Measurements from ENCODE around the gene FAM151A. TPM values are rescaled to one million over a fixed set of nuclear protein-coding genes. Genes with fewer than 3 reads are reported as not detected.

Gene FAM151A
- total RNA-seq, 4 donors from 2014 or later = 0.47 TPM; not detected in 3

DNA sequence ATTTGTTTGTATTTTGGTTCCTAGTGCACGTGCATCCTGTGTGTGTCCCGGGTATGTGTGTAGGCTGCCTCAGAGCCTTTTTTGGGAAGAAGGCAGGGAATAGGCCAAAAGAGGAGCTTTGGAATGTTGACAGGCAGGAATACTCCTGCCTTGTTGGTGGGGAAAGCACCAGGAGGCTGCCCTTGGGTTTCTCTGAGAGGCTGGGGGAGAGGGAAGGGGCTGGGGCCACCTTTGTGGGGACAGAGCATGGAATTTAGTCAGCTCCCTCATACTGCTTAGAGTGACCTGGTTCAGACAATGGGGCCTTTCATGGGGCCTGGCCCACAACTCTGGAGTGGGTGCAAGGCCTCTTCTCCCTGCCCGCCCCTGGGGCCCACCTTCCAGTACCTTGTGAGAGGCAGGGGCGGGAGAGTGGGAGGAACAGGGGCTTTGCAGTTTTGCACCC is 44.0 kb downstream of the FAM151A start:
- no peaks in the 10 kb centered on the region for H3K36me3 ChIP-seq
- DNase-seq (ENCODE audit: low spot score in 2 of 2) = no peak
- H3K4me1 ChIP-seq = peaks cover 24% of the 10 kb centered on the region
- 59% methylated on average over 4 of the region's 4 CpGs for WGBS
- H3K4me3 ChIP-seq = no peak overlapping the region
- no peaks in the 10 kb centered on the region for H3K27me3 ChIP-seq
- no peak overlapping the region for H3K27ac ChIP-seq
- TF ChIP-seq POLR2AphosphoS5 (IDR thresholded peaks at IDR 0.05) (no peak), EP300 (IDR thresholded peaks at IDR 0.05) (no peak), POLR2A (IDR thresholded peaks at IDR 0.05) (no peak)
- TF ChIP-seq, protein P1, sequence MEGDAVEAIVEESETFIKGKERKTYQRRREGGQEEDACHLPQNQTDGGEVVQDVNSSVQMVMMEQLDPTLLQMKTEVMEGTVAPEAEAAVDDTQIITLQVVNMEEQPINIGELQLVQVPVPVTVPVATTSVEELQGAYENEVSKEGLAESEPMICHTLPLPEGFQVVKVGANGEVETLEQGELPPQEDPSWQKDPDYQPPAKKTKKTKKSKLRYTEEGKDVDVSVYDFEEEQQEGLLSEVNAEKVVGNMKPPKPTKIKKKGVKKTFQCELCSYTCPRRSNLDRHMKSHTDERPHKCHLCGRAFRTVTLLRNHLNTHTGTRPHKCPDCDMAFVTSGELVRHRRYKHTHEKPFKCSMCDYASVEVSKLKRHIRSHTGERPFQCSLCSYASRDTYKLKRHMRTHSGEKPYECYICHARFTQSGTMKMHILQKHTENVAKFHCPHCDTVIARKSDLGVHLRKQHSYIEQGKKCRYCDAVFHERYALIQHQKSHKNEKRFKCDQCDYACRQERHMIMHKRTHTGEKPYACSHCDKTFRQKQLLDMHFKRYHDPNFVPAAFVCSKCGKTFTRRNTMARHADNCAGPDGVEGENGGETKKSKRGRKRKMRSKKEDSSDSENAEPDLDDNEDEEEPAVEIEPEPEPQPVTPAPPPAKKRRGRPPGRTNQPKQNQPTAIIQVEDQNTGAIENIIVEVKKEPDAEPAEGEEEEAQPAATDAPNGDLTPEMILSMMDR (IDR thresholded peaks at IDR 0.05) = no peak
- no peaks in the 10 kb centered on the region for H3K9me3 ChIP-seq

DNA sequence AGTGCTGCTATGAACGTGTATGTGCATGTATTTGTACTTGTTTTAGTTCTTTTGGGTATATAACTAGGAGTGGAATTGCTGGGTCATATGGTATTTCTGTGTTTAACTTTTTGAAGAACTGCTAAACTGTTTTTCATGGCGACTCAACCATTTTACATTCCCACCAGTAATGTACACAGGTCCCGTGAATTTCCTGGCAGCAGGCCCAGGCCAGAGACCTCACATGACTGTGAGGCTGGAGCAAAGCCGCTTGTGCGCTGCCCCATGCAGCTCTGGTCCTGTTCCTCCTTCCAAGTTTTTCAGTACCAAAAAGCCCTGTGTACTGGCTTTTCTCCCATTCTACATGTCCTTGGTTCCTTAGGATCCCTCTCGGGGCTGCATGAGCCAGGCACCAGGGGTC is 45.7 kb downstream of the FAM151A start:
- 73% methylated on average over 6 of the region's 6 CpGs for WGBS
- Histone ChIP-seq H3K4me1 (peaks cover 25% of the 10 kb centered on the region), H3K4me3 (no peak overlapping the region), H3K27ac (no peak overlapping the region), H3K9me3 (no peaks in the 10 kb centered on the region), H3K36me3 (no peaks in the 10 kb centered on the region), H3K27me3 (no peaks in the 10 kb centered on the region)
- no peak for DNase-seq (ENCODE audit: low spot score in 2 of 2)
- no peak for TF ChIP-seq EP300 (IDR thresholded peaks at IDR 0.05)
- TF ChIP-seq POLR2A (IDR thresholded peaks at IDR 0.05) = no peak
- TF ChIP-seq, protein P1 (IDR thresholded peaks at IDR 0.05) = no peak
- TF ChIP-seq POLR2AphosphoS5 (IDR thresholded peaks at IDR 0.05) = no peak

DNA sequence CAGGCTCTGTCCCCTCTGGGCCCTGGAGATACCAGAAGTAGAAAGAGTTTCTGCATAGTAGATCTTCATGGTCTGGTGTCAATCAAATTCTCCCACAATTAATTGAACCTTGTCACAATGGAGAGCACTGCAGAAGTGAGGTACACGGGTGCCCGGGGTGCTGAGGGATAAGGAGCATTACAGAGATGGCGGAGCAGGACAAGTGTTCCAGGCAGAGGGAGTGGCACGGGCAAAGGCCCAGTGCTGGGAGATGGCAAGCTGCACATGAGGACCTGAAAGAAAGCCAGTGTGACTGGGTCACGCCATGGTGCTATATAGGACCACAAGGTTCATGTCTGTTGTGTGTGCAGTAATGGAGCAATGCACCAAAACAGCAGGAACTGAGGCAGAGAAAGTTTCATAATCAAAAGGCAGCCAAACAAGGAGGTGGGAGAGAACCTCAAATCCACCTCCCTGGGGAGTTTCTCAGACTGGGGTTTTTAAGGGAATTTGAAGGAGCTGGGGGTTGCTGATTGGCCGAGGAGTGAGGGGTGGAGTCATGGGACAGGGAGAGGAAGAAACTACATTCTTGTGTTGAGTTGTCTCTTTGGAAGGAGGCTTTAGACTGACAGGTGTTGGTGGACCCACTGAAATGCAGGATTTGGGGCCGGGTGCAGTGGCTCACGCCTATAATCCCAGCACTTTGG is 47.6 kb downstream of the FAM151A start:
- TF ChIP-seq EP300 (IDR thresholded peaks at IDR 0.05) (no peak), POLR2A (IDR thresholded peaks at IDR 0.05) (no peak)
- Histone ChIP-seq H3K27me3 (no peaks in the 10 kb centered on the region), H3K4me3 (no peak overlapping the region), H3K27ac (no peak overlapping the region), H3K9me3 (no peaks in the 10 kb centered on the region), H3K36me3 (no peaks in the 10 kb centered on the region), H3K4me1 (peaks cover 25% of the 10 kb centered on the region)
- 92% methylated on average over 8 of the region's 8 CpGs for WGBS
- DNase-seq (ENCODE audit: low spot score in 2 of 2) = no peak

DNA sequence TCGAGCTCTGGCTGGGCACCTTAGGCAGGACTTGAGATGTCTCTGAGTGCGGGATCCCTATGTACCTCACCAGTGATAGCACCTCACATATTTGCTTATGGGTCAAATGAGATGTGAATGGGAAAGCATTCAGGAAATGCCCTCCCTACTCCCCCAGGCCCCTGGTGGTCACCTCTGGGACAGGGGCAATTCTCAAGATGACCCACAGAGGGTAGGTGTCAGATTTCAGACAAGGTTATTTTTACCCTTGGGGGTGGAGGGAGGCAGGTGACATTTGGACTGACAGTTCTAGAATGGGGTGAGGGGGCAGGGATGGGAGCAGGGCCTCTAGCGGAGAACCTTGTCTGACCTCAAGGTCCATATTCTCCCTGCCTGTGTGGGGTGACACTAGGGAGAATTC is 48.2 kb downstream of the FAM151A start:
- Histone ChIP-seq H3K4me1 (peaks cover 25% of the 10 kb centered on the region), H3K36me3 (no peaks in the 10 kb centered on the region), H3K27me3 (no peaks in the 10 kb centered on the region), H3K27ac (no peak overlapping the region), H3K4me3 (no peak overlapping the region), H3K9me3 (no peaks in the 10 kb centered on the region)
- no peak for TF ChIP-seq POLR2A (IDR thresholded peaks at IDR 0.05)
- no peak for DNase-seq (ENCODE audit: low spot score in 2 of 2)
- 100% methylated on average over 3 of the region's 3 CpGs for WGBS

DNA sequence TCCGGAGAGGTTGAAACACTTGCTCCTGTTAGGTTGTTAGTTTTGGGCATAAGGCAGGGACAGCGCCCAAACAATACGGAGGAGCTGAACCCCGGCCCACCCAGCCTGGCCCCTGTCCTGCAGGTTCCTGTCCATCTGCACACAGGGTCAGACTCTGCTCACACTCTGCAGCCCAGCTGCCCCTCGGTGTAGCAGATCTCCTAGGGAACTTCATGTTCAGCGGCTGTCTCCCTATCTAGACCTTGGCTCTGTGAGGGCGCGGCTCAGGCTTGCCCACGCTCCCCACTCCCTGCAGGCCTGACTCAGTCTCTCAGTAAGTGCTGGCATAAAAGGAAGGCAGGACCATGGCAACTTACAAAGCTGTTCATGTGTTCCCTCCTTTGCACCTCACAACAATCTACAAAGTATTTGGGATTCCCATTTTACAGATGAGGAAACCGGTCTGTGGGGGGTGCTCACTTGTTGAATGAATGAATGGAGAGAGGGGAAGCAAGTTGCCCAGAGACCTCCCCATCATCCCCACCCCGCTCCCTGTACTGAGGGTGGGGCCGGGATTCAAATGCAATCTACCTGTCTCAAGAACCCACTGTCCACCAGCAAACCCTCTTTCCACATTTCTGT is 49.1 kb downstream of the FAM151A start:
- no peak for DNase-seq (ENCODE audit: low spot score in 2 of 2)
- Histone ChIP-seq H3K27me3 (no peaks in the 10 kb centered on the region), H3K4me1 (peaks cover 25% of the 10 kb centered on the region), H3K4me3 (no peak overlapping the region), H3K27ac (no peak overlapping the region), H3K36me3 (no peaks in the 10 kb centered on the region), H3K9me3 (no peaks in the 10 kb centered on the region)
- whole genome bisulfite sequencing = 95% methylated on average over 8 of the region's 12 CpGs
- TF ChIP-seq POLR2AphosphoS5 (IDR thresholded peaks at IDR 0.05) = no peak
- TF ChIP-seq, protein P1 (IDR thresholded peaks at IDR 0.05) = no peak
- no peak for TF ChIP-seq EP300 (IDR thresholded peaks at IDR 0.05)
- TF ChIP-seq POLR2A (IDR thresholded peaks at IDR 0.05) = no peak

DNA sequence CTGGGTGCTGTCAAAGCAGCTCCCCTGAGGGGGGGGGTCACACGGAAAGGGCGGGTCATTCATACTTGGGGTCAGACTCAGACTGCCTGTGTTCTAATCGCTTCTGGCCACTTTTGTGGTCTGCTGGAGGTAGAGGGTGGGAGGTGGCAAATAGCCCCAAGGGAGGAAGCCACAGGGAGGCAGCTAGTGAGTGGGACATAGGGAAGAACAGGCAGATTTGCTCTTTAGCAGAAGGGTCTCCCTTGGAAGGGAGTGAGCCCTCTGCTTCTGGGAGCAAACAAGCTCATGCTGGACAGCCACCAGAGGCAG is 50.8 kb downstream of the FAM151A start:
- no peaks in the 10 kb centered on the region for H3K27me3 ChIP-seq
- no peak for TF ChIP-seq POLR2A (IDR thresholded peaks at IDR 0.05)
- TF ChIP-seq, protein P1 (IDR thresholded peaks at IDR 0.05) = no peak
- no peak for TF ChIP-seq EP300 (IDR thresholded peaks at IDR 0.05)
- no peak for TF ChIP-seq POLR2AphosphoS5 (IDR thresholded peaks at IDR 0.05)
- peaks cover 21% of the 10 kb centered on the region for H3K4me1 ChIP-seq
- WGBS = 74% methylated on average over 3 of the region's 3 CpGs
- no peak for DNase-seq (ENCODE audit: low spot score in 2 of 2)
- no peak overlapping the region for H3K27ac ChIP-seq
- H3K9me3 ChIP-seq = no peaks in the 10 kb centered on the region
- H3K4me3 ChIP-seq = no peak overlapping the region
- H3K36me3 ChIP-seq = no peaks in the 10 kb centered on the region
